ENCODE measurements around the gene RIMOC1.

RIMOC1 gene

GRCh38 chr5:41892031-41892430 lies 12.1 kb upstream of the RIMOC1 start:
- TF ChIP-seq CTCF (IDR thresholded peaks at IDR 0.05; ENCODE audit: extremely low read depth, missing control alignments) = no peak
- no peak for DNase-seq (ENCODE audit: low spot score)

- peak; percentile 17 for DNase-seq (ENCODE audit: low spot score)
- TF ChIP-seq CTCF (IDR thresholded peaks at IDR 0.05; ENCODE audit: extremely low read depth, missing control alignments) = no peak
These were observed 10.9 kb upstream of the RIMOC1 start for GRCh38 chr5:41893074-41893851.

- no peak for DNase-seq (ENCODE audit: low spot score)
- TF ChIP-seq CTCF (IDR thresholded peaks at IDR 0.05; ENCODE audit: extremely low read depth, missing control alignments) = no peak
These were observed 7.9 kb upstream of the RIMOC1 start for GRCh38 chr5:41896230-41896629.

- no peak for DNase-seq (ENCODE audit: low spot score)
- no peak for TF ChIP-seq CTCF (IDR thresholded peaks at IDR 0.05; ENCODE audit: extremely low read depth, missing control alignments)
These were observed 707 bp upstream of the RIMOC1 start for GRCh38 chr5:41903382-41903891.

GRCh38 chr5:41906151-41906550 lies 2.0 kb downstream of the RIMOC1 start:
- no peak for DNase-seq (ENCODE audit: low spot score)
- TF ChIP-seq CTCF (IDR thresholded peaks at IDR 0.05; ENCODE audit: extremely low read depth, missing control alignments) = no peak

GRCh38 chr5:41908374-41909079 lies 4.4 kb downstream of the RIMOC1 start:
- no peak for DNase-seq (ENCODE audit: low spot score)
- TF ChIP-seq CTCF (IDR thresholded peaks at IDR 0.05; ENCODE audit: extremely low read depth, missing control alignments) = no peak

GRCh38 chr5:41918105-41918504 lies 14.0 kb downstream of the RIMOC1 start:
- peak; percentile 10 for DNase-seq (ENCODE audit: low spot score)
- TF ChIP-seq CTCF (IDR thresholded peaks at IDR 0.05; ENCODE audit: extremely low read depth, missing control alignments) = no peak
